DLD1 (cell line): Measurements from ENCODE around the gene DGKI.

ENCODE experiments used
- in situ Hi-C: cut with HindIII; loops from 2 replicates; pipeline ENCODE4 v1.10.0; 2017; ENCODE audit warnings: low sequenced_read_pairs

The DGKI gene

DNA sequence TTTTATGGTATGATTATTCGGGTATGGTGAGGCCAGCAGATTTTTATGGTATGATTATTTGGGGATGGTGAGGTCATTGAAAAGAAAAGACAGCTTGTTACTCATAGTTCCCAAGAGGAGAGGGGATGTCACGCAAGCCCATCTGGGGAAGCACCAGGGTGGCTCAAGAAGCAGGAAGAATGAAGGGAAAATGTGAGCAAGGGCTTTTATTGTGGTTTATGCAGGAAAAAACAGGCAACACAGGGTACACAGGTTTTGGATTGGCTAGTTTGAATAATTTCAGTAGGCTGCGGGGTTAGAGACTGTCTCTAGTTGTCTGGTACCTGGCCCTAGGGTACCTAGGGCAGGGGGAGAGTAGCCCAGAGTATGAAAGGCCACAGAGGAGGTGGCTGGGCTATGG, 26.8 kb upstream of the DGKI start:
- in situ Hi-C loops, result no loop called here

DNA sequence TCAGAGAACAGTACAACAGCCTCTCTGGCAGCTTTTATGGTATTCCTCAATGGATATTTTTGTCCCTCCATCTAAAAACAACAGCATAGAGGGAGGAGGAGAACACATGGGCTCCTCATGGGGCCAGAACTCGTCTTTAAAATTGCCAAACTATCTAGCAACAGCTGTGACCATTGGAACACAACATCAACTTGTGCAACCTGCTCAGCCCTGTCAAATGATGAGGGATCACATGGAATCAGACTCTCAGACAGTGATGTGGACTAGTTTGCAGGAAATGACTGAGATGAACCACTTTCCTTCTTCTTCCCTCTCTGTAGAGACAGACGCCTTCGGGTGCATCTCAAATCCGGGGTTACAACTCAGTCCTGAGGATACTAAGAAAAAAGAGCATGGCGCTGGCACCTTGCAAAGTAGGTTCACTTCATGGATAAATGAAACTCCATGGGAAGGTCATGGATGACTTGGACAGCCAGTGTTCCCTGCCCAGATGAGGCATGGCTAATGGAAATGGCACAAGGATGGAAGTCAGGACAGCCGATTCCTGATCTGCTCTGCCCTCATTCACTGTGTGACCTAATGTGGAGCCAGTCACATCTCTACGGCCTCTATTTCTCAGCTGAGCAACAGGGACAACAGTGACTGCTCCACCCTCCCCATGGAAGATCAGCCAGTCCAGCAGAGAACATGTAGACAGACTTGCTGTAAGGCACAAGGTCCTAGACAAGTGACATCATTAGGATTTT, 24.6 kb upstream of the DGKI start:
- in situ Hi-C loops, result no loop called here

- in situ Hi-C loops, result no loop called here
Measured at GRCh38 chr7:137870684-137871083, 23.9 kb upstream of the DGKI start.

DNA sequence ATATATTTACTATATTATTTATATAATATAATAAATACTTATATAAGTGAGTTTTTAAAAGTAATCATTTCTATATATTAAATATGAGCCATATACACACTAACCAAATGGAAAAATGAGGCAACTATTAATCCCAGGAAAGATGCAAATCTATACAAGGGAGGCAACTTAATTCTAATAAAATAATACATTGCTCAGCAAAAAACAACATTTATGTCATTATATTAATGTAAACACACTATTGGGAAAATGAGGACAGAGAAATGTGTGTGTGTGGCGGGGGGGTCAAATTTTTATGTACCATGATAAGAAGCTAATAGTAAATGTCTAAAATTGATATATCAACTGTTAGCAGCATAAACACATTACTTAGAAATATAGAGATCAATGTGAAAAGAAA, 23.3 kb upstream of the DGKI start:
- in situ Hi-C loops, result no loop called here

DNA sequence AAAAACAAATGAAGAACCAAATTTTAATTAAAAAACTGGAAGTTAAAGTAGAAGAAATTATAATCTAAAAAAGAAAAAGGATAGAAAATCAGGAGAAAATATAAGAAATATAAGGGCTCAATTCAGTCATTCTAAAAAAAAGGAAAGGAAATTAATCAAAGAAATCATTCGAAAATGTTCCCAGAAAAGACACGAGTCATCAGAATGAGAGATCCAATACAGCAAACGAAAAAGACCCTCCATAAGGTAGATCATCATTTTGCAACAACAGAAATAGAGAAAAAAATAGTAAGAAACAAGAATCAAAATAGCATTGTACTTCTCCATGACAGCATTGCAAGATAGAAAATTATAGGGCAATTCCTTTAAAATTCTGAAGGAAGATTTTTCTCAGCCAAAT, 22.5 kb upstream of the DGKI start:
- in situ Hi-C loops, result no loop called here

DNA sequence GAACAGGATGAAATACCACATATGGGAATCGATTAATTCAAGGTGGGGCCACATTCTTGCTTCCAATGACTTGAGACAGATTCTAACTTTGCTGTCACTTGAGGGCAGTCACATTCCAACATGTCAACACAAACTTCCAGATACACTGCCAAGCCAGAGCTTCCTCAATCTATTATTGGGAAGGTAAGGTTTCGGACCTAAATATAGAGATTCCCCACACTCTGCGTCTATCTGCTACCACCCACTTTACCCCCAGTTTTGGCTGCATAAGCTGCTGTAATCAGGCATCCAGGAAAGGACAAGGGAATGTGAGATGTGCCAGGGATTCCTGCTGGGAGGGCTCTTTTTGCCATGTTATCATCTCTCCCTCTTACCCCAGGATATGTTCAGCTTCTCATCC, 20.5 kb upstream of the DGKI start:
- in situ Hi-C loops, result no loop called here

DNA sequence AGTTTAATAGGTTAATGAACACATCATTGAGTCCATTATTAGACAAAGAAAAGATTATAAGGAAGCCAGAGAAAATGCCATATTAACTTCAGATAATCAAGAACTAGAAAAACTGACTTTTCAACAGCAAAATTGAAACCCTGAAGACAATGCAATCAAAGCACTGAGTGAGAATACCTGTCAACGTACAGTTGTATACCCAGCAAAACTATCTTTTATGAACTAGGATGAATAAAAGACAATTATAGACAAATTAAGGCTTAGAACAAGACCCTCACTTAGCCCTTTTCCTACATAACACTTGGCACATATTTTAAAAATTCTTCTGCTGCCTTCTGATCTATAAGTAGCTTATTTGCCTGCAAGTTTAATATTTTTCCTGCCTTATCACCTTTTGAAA, 19.0 kb upstream of the DGKI start:
- in situ Hi-C loops, result no loop called here

DNA sequence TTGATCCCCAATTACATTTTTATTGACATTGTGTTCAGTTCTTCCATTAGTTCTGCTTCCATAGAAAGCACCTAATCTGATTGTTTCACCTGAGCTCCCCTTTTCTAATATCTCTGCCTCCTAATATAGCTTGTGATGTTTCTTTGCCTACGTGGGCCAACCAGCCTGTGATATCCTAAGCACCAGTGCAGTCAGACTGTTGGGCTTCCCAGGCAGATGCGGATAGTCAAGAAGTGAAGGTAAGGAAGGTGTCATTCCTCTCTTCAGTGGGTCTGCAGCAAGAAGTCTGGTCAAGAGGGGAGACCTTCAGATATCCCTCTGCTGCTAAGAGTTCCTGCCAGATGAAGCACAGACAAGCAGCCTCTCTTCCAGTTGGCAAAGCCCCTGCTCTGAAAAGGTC, 16.2 kb upstream of the DGKI start:
- in situ Hi-C loops, result no loop called here

DNA sequence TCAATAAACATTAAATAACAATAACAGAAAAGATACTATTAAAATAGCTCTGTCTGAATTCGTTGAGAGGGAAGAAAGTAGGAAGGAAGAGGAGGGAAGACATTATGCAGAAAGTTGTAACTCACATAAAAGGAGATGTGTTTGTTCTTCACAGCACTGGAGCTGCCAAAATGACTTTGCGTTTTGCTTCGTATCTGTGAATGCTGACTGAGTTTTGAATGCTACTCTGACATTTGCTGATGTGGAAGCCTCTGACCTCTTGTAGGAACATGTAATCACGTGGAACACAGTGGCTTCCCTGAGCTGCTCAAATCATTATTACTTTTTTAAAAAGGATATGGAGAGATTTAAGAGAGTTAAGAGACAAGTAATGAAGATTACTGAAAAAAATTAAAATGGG, 15.6 kb upstream of the DGKI start:
- in situ Hi-C loops, result no loop called here

- in situ Hi-C loops, result no loop called here
Measured at GRCh38 chr7:137860542-137860941, 13.8 kb upstream of the DGKI start.

DNA sequence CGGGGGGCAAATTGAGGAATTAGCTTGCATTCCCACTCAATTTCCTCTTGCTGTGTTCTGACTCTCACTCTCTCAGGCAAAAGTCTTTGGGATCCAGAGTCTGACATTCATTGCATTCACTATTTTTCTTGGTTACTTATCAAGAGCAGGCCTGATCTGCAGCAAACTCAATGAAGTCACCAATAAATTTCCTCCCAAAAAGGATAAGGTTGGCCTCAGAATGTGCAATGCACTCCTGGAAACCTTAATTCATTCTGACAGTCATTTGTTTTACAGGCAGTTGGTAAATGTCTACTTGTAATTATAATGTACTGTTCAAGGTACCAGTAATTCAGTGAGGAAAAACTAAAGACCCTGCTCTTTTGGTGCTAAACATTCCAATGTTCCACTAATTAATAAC, 6.3 kb upstream of the DGKI start:
- in situ Hi-C loops, result no loop called here

DNA sequence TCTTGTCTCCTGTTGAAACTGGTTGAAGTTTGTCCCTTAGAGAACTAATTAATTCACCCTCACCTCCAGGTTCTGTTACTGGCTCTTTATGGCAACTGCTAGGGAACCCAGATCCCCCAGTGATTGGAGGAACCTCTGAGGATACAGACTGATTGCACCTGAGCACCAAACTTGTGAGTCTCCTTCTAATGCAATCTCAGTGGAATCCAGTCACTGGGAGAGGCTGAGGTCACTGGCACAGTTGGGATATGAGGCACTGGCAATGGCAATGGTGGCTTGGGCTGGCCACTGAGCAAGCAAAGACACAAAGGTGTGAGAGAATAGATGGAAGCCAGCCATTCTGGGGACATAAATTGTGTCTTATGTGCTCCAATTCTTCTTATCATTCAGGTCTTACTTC, 5.3 kb upstream of the DGKI start:
- in situ Hi-C loops, result no loop called here

DNA sequence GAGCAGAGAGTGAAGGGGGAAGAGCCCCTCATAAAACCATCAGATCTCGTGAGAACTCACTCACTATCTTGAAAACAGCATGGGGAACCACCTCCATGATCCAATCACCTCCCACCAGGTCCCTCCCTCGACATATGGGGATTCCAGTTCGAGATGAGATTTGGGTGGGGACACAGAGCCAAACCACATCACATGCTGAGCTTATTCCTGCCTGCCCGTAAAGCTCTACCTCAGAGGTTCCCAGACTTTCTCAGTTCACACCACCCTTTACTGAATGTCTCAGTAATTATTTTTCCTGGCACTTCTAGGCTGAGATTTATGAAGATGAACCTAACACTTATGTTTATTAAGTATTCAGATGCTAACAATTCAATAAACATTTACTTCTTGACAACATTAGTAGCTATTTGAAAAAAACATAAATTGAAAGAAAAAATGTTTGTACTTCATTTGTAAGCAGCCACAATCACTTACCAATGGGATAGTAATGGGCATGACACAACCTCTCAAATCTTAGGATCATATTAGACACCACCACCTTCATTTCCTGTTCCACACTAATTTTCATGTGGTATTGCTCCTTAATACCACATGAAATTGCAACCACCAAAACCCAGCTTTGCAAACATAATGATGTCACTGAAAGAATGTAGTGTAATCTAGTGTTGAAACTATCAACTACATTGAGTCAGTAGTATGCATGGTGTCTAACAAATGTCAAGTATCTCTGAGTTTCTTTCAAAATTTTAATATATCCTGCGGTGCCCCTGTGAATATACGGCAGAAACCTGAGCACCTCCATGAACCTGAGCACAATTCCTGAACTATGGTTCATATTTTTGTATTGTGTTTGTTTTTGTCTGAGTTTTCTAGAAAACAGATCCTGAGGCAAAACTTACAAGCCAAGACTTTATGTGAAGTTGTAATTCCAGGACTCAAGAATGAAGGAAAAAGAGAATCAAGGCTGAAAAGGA, 4.5 kb upstream of the DGKI start:
- in situ Hi-C loops, result no loop called here

DNA sequence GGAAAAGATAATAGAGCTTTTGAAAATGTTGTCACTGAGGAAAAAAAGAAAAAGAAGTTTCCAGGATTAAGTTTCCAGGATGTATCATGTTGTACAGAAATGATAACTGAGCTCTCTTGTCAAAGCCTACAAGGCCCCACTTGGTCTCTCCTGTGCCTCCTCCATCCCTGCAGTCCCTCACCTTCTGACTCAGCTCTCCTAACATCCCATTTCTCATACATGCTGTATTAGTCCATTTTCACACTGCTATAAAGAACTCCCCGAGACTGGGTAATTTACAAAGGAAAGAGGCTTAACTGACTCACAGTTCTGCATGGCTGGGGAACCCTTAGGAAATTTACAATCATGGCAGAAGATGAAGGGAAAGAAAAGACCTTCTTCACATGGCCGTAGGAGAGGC, 3.8 kb upstream of the DGKI start:
- in situ Hi-C loops, result no loop called here

DNA sequence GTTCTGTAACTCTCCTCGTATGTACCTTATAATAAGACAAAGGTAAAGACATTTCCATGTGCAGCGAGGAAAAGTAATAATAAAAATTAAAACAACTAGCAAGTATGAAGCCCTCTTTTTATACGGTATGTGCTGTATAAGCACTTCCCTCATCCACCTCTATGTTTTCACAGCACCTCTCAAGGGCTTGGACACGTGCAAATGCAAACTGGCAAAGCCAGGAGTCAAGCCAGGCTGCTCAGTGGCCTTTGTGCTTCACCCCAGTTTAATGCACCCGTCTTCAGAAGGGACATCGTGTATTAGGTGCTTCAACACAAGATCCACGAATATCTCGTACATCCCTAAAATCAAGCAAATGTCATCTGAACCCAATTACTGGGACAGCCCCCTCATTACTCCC, 1.3 kb upstream of the DGKI start:
- in situ Hi-C loops, result no loop called here

DNA sequence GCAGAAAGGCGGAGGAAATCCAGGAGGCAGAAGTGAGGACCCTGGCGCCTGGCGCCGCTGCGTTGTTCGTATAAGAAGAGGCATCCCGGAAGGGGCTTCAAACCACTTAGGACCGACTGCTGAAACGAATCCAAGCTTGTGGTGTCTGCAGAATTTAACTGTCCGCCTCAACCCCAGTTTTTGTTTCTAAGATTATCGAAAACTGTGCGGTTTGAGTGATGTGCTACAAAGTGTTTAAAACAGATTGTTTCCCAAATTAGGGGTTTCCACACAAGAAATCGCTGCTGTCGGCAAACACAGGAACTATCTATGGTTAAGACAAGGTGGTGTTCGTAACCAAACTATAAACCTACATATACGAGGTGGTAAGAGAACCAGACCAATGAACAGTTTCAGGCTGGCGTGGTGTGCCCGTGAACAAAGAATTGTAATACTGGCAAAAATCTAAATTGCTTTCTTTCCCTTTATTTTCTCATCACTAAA, 835 bp upstream of the DGKI start:
- in situ Hi-C loops, result no loop called here

DNA sequence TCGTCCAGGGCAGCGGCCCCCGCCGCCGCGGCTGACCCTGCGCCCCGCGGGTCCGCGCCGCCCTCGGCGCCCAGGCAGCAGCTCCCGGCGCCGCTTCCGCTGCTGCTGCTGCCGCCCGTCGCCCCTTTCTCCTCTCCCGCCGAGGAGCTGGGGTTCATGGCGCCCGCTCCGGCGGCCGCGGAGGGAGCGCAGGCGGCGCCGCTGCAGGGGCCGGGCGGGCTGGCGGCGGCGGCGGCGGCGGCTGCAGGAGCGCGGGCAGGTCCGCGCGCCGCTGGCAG, 286 bp downstream of the DGKI start:
- in situ Hi-C loops, result no loop called here

GRCh38 chr7:137844677-137845425, 1.9 kb downstream of the DGKI start:
- in situ Hi-C loops, result no loop called here

- in situ Hi-C loops, result no loop called here
Measured at GRCh38 chr7:137839903-137840779, 6.6 kb downstream of the DGKI start.

GRCh38 chr7:137838706-137839315, 8.0 kb downstream of the DGKI start:
- in situ Hi-C loops, result no loop called here
